GM12872 (cell line): ENCODE measurements around the gene ODAD4.

Source experiments
- CTCF ChIP-seq: IDR thresholded peaks from 3 replicates; pipeline ENCODE4 v1.5.1; 2011; ENCODE audit warnings: low read depth, mild to moderate bottlenecking, low read length, moderate library complexity; ENCODE audit not compliant: insufficient read depth

Gene ODAD4

GRCh38 chr17:41930009-41930832 is at the start of gene ODAD4:
TSS of gene ODAD4 (plus strand) at chr17:41930617. CDS start at chr17:41930724, 107 bp downstream.
- TF ChIP-seq CTCF: peak; percentile 37; the same call in 2 of the 3 replicates

- no peak for TF ChIP-seq CTCF
Observed at GRCh38 chr17:41882756-41883155, 47.7 kb upstream of the ODAD4 start.

GRCh38 chr17:41885733-41886132 is 44.7 kb upstream of the ODAD4 start:
- peak; percentile 25; the same call in 1 of the 3 replicates for TF ChIP-seq CTCF

- no peak for TF ChIP-seq CTCF
Observed at GRCh38 chr17:41888332-41888965, 42.0 kb upstream of the ODAD4 start.

GRCh38 chr17:41891135-41892020 is 39.0 kb upstream of the ODAD4 start:
- TF ChIP-seq CTCF: no peak

GRCh38 chr17:41892021-41892376 is 38.4 kb upstream of the ODAD4 start:
- TF ChIP-seq CTCF: no peak

GRCh38 chr17:41893384-41893783 is 37.0 kb upstream of the ODAD4 start:
- TF ChIP-seq CTCF: no peak
